Epidermal melanocyte (primary cell): ENCODE measurements around the gene NCAM1.

ENCODE experiments used
- DNase-seq: peaks from one replicate; pipeline ENCODE4 v3.0.0; 2011; ENCODE audit warnings: low spot score; ENCODE audit not compliant: insufficient read length

Gene NCAM1

DNA sequence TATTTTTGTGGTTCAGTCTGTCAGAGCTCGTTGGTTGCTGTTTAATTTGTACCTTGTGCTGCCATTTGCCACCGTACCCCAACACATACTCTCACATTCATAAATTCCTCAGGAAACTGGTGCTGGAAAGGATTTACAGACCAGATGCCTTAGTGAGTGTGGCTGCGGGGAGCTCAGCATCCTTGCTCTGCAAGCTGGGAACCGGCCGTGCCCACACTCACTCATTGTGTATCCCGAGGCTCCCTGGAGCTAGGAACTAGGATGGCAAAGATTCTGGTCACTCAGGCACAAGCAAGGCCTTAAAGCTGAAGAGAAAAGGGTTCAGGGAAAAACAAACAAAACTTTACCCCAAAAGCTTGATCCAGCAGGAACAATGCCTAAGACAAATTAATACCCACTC, 288.6 kb downstream of the NCAM1 start:
- DNase-seq, result no peak

DNA sequence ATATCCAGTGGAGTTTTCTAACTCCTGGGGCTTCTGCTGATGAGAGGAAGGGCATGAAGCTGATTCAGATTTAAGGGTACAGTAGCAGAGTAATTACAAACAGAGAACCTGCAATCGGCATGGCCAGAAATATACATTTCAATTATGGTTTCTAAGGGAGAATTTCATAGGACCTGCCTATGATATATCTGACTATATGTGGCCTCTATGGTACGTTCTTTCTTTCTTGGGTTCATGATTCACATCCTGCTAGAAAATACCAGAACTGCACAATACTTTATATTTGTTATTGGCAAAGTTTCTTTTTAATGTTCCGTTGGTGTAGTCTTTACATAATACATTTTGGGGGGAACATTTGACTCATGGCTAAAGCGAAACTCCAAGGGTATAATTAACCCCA, 290.1 kb downstream of the NCAM1 start:
- no peak for DNase-seq

DNA sequence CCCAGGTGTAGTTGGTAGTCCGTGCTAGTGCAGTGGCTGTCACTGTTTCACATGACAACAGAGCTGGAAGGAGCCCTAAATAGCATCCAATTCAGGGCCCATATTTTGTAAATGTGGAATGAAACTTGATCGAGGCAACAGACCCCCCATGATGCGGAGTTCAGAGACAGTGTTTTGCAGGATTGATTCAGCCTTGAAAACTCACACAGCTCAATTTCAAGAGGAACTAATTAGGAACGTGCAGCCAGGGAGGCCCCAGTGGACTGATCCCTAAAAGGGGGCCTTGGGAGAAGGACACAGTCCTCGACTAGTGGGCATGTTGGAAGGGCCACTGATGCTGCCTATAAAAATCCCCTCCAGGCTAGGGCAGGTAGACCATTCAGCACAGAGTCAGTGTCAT, 292.2 kb downstream of the NCAM1 start:
- DNase-seq, result no peak

DNA sequence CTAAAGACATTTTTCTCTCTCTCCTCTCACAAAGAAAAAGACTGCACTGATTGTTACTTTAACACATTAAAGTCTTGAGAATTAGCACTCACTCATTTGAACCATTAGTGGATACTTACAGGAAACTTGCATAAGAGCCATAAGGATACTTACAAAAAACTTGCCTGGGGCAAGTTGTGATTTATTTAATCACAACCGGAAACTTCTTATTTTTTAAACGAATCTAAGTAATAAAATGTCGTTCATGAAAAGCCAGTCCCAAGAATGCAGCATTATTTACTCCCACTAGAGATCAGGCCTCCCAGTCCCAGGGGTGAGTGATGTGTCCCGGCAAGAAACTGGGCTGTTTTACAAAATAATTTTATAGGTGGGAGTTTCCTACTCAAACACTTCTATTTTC, 293.9 kb downstream of the NCAM1 start:
- DNase-seq, result no peak

DNA sequence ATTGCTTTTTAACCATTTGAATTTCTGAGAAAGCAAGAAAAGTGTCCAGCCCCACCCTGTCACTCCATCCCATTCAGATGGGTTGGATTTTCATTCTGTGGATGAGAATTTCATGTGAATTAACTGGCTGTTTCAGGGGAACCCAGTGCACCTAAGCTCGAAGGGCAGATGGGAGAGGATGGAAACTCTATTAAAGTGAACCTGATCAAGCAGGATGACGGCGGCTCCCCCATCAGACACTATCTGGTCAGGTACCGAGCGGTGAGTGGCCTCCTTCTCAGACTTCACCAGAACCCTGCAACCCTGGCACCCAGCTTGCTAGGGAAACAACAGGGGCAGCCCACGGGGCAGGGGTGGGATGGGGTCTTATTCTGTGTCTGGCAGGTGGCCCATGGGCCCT, 294.5 kb downstream of the NCAM1 start:
- DNase-seq, result no peak

DNA sequence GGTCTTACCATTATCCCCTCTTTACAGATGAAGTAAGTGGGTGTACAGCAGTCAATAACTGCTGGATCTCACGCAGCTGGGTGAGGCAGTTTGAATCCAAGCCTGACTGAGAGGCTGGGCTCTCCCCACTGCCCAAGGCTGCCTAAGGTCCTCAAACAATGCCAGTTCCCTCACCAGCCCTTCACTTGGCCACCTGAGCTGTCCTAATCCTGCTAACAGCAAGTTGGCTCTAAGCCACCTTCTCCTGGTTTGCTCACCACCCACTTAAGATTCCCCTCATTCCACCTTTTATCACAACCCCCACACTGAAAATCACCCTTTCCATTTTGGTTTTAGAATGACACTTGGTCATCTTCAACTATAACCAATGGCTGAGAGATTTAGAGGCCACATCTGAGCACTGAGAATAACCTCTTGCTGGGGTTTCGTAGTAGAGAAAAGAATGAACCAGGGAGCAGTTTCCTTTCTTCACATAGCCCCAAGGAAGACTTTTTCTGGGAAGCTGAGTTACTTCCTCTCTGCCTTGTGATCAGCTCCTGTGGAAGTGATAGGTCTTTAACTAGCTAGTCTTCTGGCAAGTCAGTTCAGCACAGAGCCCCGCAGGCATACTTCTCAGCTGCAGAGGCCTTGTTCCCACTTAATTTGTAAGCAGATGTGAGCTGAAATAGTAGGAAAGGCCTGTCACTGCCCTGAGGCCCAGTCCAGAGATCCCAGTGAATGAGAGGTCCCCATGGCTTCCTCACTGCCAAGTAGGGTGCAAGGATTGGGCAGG, 295.4 kb downstream of the NCAM1 start:
- no peak for DNase-seq

DNA sequence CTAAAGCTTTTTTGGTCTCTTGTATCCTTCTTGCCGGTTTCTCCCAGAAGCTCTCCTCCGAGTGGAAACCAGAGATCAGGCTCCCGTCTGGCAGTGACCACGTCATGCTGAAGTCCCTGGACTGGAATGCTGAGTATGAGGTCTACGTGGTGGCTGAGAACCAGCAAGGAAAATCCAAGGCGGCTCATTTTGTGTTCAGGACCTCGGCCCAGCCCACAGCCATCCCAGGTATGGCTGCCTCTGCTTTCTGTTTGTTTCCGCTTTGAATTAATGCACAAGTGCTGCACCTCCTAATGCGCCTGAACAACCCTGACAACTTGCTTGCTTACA, 298.8 kb downstream of the NCAM1 start:
- DNase-seq, result no peak

DNA sequence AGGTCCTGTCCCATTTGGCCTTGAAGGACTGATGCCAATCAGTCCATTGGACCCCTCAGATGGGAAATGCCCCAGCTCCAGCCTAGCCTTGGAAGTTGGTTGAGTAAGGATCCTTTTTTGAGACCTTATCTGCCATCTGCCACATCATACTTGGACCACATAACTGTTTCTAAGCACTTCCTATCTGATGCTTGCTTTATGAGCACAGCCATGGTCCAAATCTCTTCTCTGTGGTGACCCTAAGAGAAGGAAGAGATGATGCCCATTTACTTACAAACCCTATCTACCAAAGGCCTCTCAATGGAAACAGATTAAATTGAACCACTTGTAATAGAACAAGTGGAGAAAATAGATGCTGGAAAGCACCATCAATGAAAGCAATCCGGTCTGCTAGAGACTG, 299.3 kb downstream of the NCAM1 start:
- DNase-seq, result no peak

DNA sequence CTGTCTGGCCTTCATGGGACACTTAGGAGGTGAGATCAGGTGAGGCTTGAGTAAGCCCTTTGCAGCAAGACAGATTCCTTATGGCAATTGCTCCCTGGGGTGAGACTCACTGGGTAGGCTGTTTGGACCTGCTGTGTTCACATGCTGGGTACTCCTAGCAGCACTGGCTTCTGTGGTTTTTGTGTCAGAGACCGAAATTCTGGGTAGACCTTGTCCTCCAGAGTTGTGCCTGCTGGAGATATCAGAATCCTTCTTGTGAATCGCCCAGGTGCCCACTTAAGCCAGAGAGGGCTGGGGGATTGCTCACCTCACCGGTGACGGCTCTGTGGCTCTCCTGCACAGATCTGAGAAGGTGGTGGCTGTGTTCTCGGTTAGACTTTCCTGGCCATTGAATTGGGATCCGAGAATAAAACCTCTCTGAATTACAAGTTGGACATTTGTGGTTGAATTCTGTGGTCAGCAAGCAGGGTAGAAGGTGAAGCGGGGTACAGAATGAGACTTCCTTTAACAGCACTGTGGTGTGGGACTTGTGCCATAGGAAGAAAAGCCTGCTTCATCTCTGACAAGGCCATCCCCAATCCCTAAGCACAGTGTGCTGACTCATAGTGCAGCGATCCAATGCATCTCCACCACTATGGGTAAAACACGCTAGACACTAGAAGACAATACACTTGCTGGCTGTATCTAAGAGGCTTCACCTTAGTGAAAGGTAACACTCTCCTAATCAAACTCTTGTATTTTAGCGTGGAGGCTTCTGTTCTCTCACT, 300.7 kb downstream of the NCAM1 start:
- DNase-seq, result no peak

DNA sequence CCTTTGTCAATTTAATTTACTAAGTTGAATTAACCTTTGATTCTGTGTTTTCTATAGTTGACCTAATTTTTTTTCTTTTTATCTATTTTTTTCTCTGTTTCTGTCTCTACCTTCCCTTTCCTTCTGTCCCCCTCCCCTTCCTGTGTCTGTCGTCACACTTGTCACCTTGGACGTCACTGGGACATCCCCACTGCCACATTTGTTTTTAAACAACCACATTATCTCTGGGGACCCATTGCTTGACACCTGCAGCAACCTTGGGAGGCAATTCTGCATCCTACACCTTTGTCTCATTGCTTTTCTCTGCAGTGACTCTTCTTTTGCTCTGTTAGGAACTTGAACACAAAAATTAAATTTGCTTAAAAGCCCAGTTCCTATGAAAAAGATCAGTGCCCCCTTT, 301.4 kb downstream of the NCAM1 start:
- DNase-seq, result no peak

DNA sequence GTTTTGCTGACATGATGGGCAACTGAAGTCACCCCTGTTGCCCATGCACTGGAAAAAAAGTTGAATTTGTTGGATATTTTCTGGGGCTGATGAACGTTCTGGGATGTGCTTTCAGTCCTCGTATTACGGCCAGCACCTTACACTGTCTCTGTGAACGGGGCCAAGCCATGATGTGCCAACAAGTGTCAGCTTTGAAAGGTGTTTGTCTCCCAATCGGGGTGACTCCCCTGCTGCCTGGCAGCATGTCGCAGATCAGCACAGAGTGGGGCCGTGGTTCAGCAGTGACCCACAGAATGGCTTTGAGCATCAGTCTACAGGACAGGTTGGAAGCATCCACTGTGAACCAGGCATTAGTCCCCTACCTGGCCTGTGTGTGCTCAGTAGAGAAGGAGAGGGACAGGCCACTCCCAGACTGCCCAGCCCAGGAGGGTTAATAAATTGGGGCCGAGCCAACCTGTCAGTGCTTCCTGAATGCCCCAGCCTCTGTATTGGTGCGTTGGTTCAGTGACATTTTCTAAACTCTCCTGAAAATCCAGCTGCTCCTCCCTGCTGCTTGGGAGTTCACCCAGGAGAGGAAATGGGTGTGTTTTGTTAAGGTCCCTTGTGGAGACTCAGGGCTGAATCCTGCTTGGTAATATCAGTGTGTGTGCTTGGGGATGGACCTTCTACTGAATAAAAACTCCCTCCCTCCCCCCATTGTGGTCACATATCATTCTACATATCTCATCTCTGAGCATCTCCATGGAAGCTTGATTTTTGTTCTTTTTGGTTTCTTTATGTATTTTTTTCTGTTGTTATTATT, 302.4 kb downstream of the NCAM1 start:
- DNase-seq, result no peak

DNA sequence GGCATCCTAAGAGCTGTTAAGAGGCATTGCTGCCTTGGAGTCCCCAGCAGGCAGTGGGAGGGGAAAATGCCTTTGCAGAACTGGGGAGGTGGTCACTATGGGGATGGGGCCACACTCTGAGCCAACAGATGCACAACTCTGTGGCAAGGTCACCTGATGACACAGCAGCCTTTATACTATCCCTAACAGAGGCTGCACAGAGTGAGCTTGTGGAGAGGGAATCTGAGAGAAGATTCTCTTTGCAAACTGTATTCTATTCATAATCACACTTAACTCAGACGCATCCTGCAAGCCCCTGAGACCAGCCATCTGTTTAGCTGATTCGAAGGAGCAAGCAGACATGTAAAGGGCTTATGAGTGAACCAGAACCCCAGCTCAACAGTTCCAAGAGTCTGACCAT, 304.1 kb downstream of the NCAM1 start:
- DNase-seq, result no peak

DNA sequence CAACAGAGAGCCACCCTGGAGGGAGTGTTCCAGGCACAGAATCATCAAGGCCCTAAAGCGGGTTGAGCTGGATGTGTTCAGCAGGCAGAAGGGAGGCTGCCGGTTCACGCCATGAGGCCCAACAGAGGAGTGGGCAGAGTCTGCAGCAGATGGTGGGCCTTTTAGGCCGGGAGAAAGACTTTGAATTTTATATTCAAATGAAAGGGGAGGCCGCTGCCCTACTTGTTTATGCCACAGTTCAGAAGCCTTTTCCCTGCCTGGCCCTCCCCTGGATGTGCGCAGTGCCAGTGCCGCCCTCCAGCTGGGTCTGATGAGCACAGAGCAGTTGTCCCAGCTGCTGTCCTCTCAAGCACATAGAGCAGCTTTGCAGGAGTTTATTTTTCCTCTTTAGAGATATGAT, 306.3 kb downstream of the NCAM1 start:
- no peak for DNase-seq

DNA sequence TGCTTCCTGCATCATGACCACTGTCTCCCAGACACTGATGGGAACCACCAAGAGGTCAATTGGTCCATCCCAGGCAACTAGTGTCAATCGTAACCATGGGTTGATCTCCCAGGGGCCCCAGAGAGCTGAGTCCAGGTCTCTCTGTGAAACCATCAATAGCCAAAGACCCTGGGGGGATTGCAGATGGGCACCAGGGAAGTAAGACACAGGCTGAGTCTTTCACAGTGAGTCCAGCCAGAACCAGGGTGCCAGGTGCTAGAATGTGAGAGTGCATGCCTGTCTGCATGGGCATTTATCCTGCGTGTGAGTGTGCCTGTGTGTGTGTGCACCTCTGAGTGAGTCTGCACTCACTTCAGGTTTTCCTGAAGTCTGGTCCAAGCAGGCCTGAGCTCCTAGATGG, 307.9 kb downstream of the NCAM1 start:
- no peak for DNase-seq

DNA sequence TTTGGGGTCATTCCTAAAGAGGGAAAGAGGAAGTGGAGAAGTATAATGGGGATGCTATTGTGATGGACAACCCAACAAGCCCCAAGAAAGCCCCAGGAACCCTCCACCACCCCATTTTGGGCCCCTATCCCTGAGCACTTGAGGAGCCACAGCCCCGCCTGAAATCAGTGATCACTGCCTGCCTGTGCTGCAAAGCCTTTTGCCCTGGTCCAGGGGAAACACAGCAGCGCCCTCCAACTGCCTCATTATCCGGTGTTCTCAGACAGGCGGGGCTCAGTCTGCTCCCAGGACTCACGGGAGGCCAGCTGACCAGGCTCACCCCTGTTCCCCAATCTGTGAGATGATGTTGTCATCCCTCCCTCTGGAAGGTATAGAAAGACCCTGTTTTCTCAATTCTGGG, 308.4 kb downstream of the NCAM1 start:
- no peak for DNase-seq

DNA sequence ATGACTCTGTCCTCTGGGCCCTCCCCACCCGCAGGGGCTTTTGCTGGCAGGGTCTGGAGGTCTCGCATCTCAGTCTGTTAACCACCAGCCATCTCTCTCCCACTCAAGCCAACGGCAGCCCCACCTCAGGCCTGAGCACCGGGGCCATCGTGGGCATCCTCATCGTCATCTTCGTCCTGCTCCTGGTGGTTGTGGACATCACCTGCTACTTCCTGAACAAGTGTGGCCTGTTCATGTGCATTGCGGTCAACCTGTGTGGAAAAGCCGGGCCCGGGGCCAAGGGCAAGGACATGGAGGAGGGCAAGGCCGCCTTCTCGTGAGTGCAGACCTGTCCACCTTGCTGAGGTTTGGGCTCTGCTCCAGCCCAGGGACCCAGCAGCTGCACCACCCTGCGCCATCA, 308.9 kb downstream of the NCAM1 start:
- no peak for DNase-seq

DNA sequence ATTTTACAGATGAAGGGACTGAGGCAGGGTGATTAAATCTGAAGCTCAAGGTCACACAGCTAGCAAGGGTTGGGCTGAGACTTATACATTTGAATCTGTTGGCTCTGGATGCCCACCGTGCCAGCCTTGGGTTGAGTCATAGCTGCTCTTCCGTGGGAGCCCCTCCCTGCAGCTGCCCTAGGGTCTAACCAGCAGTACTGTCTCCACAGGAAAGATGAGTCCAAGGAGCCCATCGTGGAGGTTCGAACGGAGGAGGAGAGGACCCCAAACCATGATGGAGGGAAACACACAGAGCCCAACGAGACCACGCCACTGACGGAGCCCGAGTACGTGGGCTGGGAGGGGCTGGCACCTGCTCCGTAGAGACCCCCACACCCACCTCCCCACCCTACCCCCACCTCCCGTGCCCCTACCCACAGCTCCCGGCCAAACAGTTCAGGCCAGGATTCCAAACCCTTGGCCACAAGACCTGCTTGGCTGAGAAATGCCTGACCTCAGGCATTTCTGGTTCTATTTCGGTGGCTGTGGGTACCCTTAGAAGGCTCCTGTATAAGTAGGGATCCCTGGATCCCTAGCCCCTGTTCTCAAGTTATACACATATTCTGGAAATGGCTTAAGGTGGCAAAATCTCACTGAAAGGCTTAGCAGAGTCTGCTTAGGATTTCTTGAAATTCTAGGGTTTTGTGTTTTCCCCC, 310.5 kb downstream of the NCAM1 start:
- DNase-seq, result no peak

DNA sequence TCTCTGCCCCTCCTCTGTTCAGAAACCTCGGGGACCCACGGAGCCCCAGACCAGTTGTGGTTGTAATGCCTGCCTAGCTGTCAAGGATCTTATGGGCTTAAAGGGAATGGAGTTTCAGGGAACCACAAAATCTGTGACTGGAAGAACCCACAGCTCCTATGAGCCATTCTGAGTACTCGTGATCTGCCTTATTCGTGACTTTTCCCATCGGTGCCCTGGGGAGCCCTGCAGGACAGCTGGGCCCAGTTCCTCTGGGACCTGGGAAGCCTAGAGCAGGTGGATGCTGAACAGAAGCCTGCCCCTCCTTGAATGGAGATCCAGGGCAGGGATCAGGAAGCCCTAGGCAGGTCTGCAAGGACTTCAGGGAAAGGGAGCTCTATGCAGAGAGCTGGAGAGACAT, 311.1 kb downstream of the NCAM1 start:
- DNase-seq, result no peak

DNA sequence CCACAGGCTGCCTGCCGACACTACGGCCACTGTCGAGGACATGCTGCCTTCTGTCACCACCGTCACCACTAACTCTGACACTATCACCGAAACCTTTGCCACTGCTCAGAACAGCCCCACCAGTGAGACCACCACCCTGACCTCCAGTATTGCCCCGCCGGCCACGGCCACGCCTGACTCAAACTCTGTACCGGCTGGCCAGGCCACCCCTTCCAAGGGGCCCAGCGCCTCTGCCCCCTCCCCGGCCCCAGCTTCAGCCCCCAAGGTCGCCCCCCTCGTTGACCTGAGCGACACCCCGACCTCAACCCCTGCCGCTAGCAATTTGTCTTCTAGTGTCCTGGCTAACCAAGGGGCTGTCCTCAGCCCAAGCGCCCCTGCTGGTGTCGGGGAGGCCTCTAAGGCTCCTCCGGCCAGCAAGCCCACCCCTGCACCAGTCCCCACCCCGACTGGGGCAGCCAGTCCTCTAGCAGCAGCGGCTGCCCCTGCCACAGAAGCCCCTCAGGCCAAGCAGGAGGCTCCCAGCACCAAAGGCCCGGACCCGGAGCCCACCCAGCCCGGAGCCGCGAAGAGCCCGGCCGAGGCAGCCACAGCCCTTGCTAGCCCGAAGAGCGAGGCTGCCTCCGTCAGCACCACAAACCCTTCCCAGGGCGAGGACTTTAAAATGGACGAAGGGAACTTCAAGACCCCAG, 311.9 kb downstream of the NCAM1 start:
- no peak for DNase-seq

DNA sequence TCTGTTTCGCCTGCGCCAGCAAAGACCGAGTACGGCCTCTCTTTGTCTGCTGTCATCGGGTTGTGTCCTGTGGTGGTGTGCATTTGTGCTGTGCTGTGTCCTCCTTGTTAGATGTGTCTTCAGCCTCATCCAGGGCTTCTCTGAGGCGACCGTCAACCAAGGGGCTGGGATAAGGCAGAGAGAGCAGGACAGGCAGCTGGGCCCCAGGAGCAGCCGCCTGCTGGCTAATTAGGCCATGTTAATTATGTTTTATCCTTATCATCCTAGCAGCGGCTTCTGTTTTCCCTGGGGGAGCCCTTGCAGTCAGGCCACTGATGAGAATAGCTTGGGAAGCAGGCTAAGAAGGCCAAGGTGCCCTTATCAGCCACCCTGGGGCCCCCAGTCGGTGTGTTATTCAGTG, 312.5 kb downstream of the NCAM1 start:
- no peak for DNase-seq
